ENCODE measurements around the gene TOR2A.

DNA sequence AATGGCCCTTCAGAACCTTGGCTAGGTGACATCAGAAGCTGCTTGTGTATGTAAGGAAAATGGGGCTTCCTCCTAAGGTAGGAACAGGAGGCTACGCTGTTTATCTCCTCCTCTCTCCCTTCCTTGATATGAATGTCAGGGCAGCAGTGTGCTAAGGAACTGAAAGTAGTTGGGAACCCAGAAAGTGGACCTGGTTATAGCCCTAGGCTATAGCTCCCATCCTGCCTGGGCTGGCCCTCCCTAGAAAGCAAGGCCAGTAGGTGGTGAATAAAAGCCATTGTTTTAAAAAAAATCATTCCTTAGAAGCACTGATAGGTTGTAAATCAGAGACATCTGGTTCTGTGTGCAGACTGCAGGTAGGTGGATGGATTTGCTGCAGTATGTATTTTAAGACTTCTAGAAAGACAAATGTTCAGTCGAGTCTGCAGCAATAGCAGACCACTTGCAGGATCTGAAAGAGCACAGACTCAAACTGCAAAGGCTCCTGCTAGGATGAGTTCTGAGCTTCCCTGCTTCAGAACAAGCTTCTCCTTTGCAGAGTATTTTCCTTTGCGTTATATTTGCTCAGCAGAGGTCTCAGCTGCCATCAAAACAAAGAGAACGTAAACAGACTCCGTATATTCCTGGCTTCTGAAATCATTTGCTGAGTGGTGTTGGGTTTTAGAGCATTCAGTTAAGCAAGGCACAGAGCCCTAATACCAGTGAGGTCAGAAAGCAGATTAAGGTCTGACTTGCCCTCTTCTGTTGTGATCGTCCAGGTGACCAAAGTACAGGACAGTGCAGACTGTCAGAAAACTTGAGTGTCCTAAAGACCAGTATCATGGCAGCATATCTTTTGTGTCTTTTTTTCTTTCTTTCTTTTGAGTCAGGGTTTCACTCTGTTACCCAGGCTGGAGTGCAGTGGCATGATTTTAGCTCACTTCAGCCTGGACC, 48.4 kb downstream of the TOR2A start:
- TF ChIP-seq, protein P1, sequence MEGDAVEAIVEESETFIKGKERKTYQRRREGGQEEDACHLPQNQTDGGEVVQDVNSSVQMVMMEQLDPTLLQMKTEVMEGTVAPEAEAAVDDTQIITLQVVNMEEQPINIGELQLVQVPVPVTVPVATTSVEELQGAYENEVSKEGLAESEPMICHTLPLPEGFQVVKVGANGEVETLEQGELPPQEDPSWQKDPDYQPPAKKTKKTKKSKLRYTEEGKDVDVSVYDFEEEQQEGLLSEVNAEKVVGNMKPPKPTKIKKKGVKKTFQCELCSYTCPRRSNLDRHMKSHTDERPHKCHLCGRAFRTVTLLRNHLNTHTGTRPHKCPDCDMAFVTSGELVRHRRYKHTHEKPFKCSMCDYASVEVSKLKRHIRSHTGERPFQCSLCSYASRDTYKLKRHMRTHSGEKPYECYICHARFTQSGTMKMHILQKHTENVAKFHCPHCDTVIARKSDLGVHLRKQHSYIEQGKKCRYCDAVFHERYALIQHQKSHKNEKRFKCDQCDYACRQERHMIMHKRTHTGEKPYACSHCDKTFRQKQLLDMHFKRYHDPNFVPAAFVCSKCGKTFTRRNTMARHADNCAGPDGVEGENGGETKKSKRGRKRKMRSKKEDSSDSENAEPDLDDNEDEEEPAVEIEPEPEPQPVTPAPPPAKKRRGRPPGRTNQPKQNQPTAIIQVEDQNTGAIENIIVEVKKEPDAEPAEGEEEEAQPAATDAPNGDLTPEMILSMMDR (conservative IDR thresholded peaks at IDR 0.05) = no peak
- no peak for TF ChIP-seq EZH2 (IDR thresholded peaks at IDR 0.05; ENCODE audit: low read depth)
